Epithelial cell of prostate (primary cell): Measurements from ENCODE around the gene SYT7.

Experiments
- DNase-seq: peaks from one replicate; pipeline ENCODE4 v3.0.0-alpha.2; 2011; ENCODE audit warnings: low read depth, low spot score
- H3K27ac ChIP-seq: fragments of 450-650 bp; 2 replicates; pipeline ENCODE4 v1.5.1; 2017; ENCODE audit warnings: mild to moderate bottlenecking

The SYT7 gene

GRCh38 chr11:61609000-61609979, 28.4 kb upstream of the SYT7 start:
- no peak for DNase-seq
- H3K27ac ChIP-seq, result no peak overlapping the region

GRCh38 chr11:61607920-61608599, 27.2 kb upstream of the SYT7 start:
- H3K27ac ChIP-seq, result no peak overlapping the region
- DNase-seq, result no peak

- no peak overlapping the region for H3K27ac ChIP-seq
- DNase-seq, result no peak
Observed at GRCh38 chr11:61607426-61607825, 26.6 kb upstream of the SYT7 start.

- H3K27ac ChIP-seq, result peak overlapping the region; percentile 88
- DNase-seq, result no peak
Observed at GRCh38 chr11:61603667-61604066, 22.8 kb upstream of the SYT7 start.

GRCh38 chr11:61602775-61603569, 22.1 kb upstream of the SYT7 start:
- DNase-seq, result peak; percentile 92
- peak overlapping the region; percentile 88 for H3K27ac ChIP-seq

- DNase-seq, result no peak
- H3K27ac ChIP-seq, result no peak overlapping the region
Observed at GRCh38 chr11:61601512-61601911, 20.6 kb upstream of the SYT7 start.

GRCh38 chr11:61599968-61600710, 19.3 kb upstream of the SYT7 start:
- no peak for DNase-seq

GRCh38 chr11:61598886-61599868, 18.3 kb upstream of the SYT7 start:
- no peak for DNase-seq
- no peak overlapping the region for H3K27ac ChIP-seq

More at GRCh38 chr11:61599968-61600710, 19.3 kb upstream of the SYT7 start:
- no peak overlapping the region for H3K27ac ChIP-seq

GRCh38 chr11:61598374-61598773, 17.5 kb upstream of the SYT7 start:
- no peak overlapping the region for H3K27ac ChIP-seq
- no peak for DNase-seq

GRCh38 chr11:61596990-61597389, 16.1 kb upstream of the SYT7 start:
- DNase-seq, result no peak
- no peak overlapping the region for H3K27ac ChIP-seq

GRCh38 chr11:61596542-61596941, 15.7 kb upstream of the SYT7 start:
- no peak for DNase-seq
- H3K27ac ChIP-seq, result no peak overlapping the region

- DNase-seq, result no peak
- no peak overlapping the region for H3K27ac ChIP-seq
Observed at GRCh38 chr11:61594907-61595257, 14.0 kb upstream of the SYT7 start.

- no peak overlapping the region for H3K27ac ChIP-seq
- DNase-seq, result no peak
Observed at GRCh38 chr11:61593151-61593550, 12.3 kb upstream of the SYT7 start.

- no peak for DNase-seq
Observed at GRCh38 chr11:61592176-61592575, 11.3 kb upstream of the SYT7 start.

GRCh38 chr11:61589961-61590360, 9.1 kb upstream of the SYT7 start:
- DNase-seq, result no peak
- no peak overlapping the region for H3K27ac ChIP-seq

More at GRCh38 chr11:61592176-61592575, 11.3 kb upstream of the SYT7 start:
- H3K27ac ChIP-seq, result no peak overlapping the region

GRCh38 chr11:61588728-61589191, 7.9 kb upstream of the SYT7 start:
- DNase-seq, result no peak
- H3K27ac ChIP-seq, result no peak overlapping the region

GRCh38 chr11:61587951-61588727, 7.3 kb upstream of the SYT7 start:
- no peak for DNase-seq
- H3K27ac ChIP-seq, result peak overlapping the region; percentile 44

- peak overlapping the region; percentile 44 for H3K27ac ChIP-seq
- DNase-seq, result no peak
Observed at GRCh38 chr11:61587541-61587941, 6.7 kb upstream of the SYT7 start.
